ENCODE data around the gene CGB3.

The CGB3 gene

DNA sequence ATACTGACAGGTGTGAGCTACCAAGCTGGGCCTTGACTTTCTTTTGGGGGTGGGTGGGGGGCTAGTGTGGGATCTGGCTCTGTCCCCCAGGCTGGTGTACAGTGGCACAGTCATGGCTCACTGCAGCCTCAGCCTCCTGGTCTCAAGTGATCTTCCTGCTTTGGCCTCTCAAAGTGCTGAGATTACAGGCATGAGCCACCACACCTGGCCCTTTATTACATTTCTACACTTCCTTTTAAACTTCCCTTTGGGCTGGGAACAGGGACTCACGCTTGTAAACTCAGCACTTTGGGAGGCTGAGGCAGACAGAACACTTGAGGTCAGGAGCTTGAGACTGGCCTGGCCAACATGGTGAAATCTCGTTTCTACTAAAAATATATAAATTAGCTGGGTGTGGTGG, 47.1 kb downstream of the CGB3 start:
- Histone ChIP-seq H3K9me3 (no peaks in the 10 kb centered on the region), H3K4me1 (ENCODE audit: control insufficient read depth in 1 of 2, insufficient read depth in 1 of 2, low read depth in 1 of 2, low read length in 1 of 2) (peaks cover 0 to 14% of the 10 kb centered on the region in 2 experiments), H3K36me3 (peaks cover 82% of the 10 kb centered on the region), H3K27me3 (no peaks in the 10 kb centered on the region), H3K4me3 (ENCODE audit: low read depth in 1 of 2, low read length in 1 of 2) (no peak overlapping the region), H3K27ac (no peak overlapping the region)
- no peak for TF ChIP-seq CTCF (IDR thresholded peaks at IDR 0.05)

DNA sequence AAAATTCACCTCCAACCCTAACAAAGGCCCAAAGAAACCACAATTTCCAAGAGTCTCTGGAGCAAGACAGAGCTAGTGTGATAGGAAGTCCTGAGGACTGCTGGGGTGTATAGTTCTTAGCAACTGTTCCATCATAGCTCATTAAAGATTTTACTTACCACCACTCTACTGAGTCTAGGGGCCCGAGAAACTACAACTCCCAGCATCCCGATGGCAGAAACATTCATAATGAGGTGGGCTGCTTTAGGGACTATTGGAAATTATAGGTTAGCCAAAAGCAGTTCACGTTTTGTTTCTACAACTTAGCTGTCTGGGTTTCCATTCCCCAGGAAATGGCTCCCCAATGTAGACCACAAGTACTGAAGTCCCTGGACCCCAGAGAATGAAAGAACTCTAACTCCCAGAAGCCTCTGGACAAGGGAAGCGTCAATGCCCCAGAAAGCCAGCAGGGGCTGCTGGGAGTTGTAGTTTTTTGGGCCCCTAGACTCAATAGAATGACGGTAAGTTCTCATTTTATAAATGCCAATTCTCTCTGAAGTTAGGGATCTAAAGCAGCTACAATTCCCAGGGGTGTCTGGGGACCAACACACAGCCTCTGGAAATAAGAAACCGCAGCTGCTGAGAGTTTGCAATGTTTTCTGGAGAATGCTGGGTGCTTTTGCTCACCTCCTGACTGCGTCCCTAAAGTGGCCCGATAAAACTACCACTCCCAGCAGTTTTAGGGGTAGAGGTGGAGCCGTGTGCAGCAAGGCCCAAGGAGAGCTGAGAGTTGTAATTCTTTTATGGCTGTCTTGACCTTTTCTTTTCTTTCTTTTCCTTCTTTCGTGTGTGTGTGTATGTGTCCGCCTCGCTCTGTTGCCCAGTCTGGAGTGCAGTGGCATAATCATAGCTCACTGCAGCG, 47.9 kb downstream of the CGB3 start:
- no peak overlapping the region for H3K27ac ChIP-seq
- H3K4me3 ChIP-seq (ENCODE audit: low read depth in 1 of 2, low read length in 1 of 2): no peak overlapping the region
- no peak for TF ChIP-seq CTCF (IDR thresholded peaks at IDR 0.05)
- H3K27me3 ChIP-seq: no peaks in the 10 kb centered on the region
- H3K4me1 ChIP-seq (ENCODE audit: control insufficient read depth in 1 of 2, insufficient read depth in 1 of 2, low read depth in 1 of 2, low read length in 1 of 2): peaks cover under 1 to 15% of the 10 kb centered on the region in 2 experiments
- H3K36me3 ChIP-seq: peaks cover 74% of the 10 kb centered on the region
- H3K9me3 ChIP-seq: no peaks in the 10 kb centered on the region

Data from neutrophil (primary cell).